ENCODE results near the gene LRP1B.

GRCh38 chr2:141906678-141907077, 224.1 kb downstream of the LRP1B start:
- TF ChIP-seq CTCF (IDR thresholded peaks at IDR 0.05) (no peak), POLR2AphosphoS5 (IDR thresholded peaks at IDR 0.05; ENCODE audit: low read depth, low read length) (no peak), EZH2phosphoT487 (IDR thresholded peaks at IDR 0.05; ENCODE audit: borderline replicate concordance, low read depth) (no peak), CHD2 (IDR thresholded peaks at IDR 0.05; ENCODE audit: low read length, partially characterized antibody) (no peak), EP300 (IDR thresholded peaks at IDR 0.05; ENCODE audit: borderline replicate concordance in 1 of 2, low read depth in 1 of 2, low read length in 1 of 2) (no peak)
